ENCODE results near the gene MRPL23. TPM values are rescaled to one million over a fixed set of nuclear protein-coding genes. Genes with fewer than 3 reads are reported as not detected.

Gene MRPL23
- polyA plus RNA-seq, 1 donor (not counting 4 experiments of a cell fraction or from before 2014, with no cell fraction given): 68.2 TPM

GRCh38 chr11:1916132-1916985 lies 30.8 kb upstream of the MRPL23 start:
- FAIRE-seq (no peak), DNase-seq (ENCODE audit: low read depth, low spot score) (no peak)
- H3K9me3 ChIP-seq (ENCODE audit: control insufficient read depth, low read depth, low read length): no peaks in the 10 kb centered on the region

GRCh38 chr11:1916986-1917522 lies 30.1 kb upstream of the MRPL23 start:
- no peak overlapping the region for H3K4me3 ChIP-seq (ENCODE audit: control insufficient read depth in 2 of 3, extremely low read depth in 1 of 3, insufficient read depth in 2 of 3, low read depth in 1 of 3, low read length in 3 of 3)
- H3K4me2 ChIP-seq (ENCODE audit: control insufficient read depth, extremely low read depth, insufficient read depth, low read depth, low read length): no peak overlapping the region
- no peak overlapping the region for H3K27ac ChIP-seq (ENCODE audit: control insufficient read depth, insufficient read depth, low read length)
- H4K20me1 ChIP-seq (ENCODE audit: control insufficient read depth, extremely low read depth, insufficient read depth, low read length): no peaks in the 10 kb centered on the region
- dilution Hi-C loops (cut with MboI; ENCODE audit: extremely low pct_ligation_motif_present, low sequenced_read_pairs): no loop called here
- H3K36me3 ChIP-seq (ENCODE audit: control insufficient read depth in 2 of 2, extremely low read depth in 1 of 2, insufficient read depth in 2 of 2, low read length in 2 of 2): no peaks in the 10 kb centered on the region
- H3K9ac ChIP-seq (ENCODE audit: control insufficient read depth, extremely low read depth, insufficient read depth, low read length): no peak overlapping the region
- no peaks in the 10 kb centered on the region for H3K79me2 ChIP-seq (ENCODE audit: control insufficient read depth, insufficient read depth, low read length)
- DNase-seq (ENCODE audit: low read depth, low spot score): no peak
- no peak for FAIRE-seq
- TF ChIP-seq EZH2 (IDR thresholded peaks at IDR 0.05; ENCODE audit: low read length): no peak
- no peak for TF ChIP-seq CTCF (optimal IDR thresholded peaks at IDR 0.05 in 1 of 3, IDR thresholded peaks at IDR 0.05 in 1 of 3, conservative IDR thresholded peaks at IDR 0.05 in 1 of 3; ENCODE audit: extremely low read depth in 1 of 3, insufficient read depth in 2 of 3, low read length in 3 of 3)
- H3K9me3 ChIP-seq (ENCODE audit: control insufficient read depth, low read depth, low read length): no peaks in the 10 kb centered on the region
- no peaks in the 10 kb centered on the region for H3K9me1 ChIP-seq (ENCODE audit: control insufficient read depth, extremely low read depth, insufficient read depth, low read length)
- H3K4me1 ChIP-seq (ENCODE audit: control insufficient read depth, extremely low read depth, insufficient read depth, low read length): no peaks in the 10 kb centered on the region
- no peak overlapping the region for H2AFZ ChIP-seq (ENCODE audit: control insufficient read depth, low read length)
- peaks cover 14% of the 10 kb centered on the region for H3K27me3 ChIP-seq (ENCODE audit: control insufficient read depth, extremely low read depth, insufficient read depth, low read length)

More at GRCh38 chr11:1916132-1916985, 30.8 kb upstream of the MRPL23 start:
- H2AFZ ChIP-seq (ENCODE audit: control insufficient read depth, low read length): no peak overlapping the region
- H3K36me3 ChIP-seq (ENCODE audit: control insufficient read depth in 2 of 2, extremely low read depth in 1 of 2, insufficient read depth in 2 of 2, low read length in 2 of 2): no peaks in the 10 kb centered on the region
- no peaks in the 10 kb centered on the region for H3K4me1 ChIP-seq (ENCODE audit: control insufficient read depth, extremely low read depth, insufficient read depth, low read length)
- H3K9ac ChIP-seq (ENCODE audit: control insufficient read depth, extremely low read depth, insufficient read depth, low read length): no peak overlapping the region
- no peaks in the 10 kb centered on the region for H3K9me1 ChIP-seq (ENCODE audit: control insufficient read depth, extremely low read depth, insufficient read depth, low read length)
- H4K20me1 ChIP-seq (ENCODE audit: control insufficient read depth, extremely low read depth, insufficient read depth, low read length): no peaks in the 10 kb centered on the region
- H3K4me2 ChIP-seq (ENCODE audit: control insufficient read depth, extremely low read depth, insufficient read depth, low read depth, low read length): no peak overlapping the region
- no peak overlapping the region for H3K4me3 ChIP-seq (ENCODE audit: control insufficient read depth in 2 of 3, extremely low read depth in 1 of 3, insufficient read depth in 2 of 3, low read depth in 1 of 3, low read length in 3 of 3)
- H3K27ac ChIP-seq (ENCODE audit: control insufficient read depth, insufficient read depth, low read length): no peak overlapping the region
- H3K27me3 ChIP-seq (ENCODE audit: control insufficient read depth, extremely low read depth, insufficient read depth, low read length): peaks cover 12% of the 10 kb centered on the region
- dilution Hi-C loops (cut with MboI; ENCODE audit: extremely low pct_ligation_motif_present, low sequenced_read_pairs): no loop called here
- no peaks in the 10 kb centered on the region for H3K79me2 ChIP-seq (ENCODE audit: control insufficient read depth, insufficient read depth, low read length)
- TF ChIP-seq EZH2 (IDR thresholded peaks at IDR 0.05; ENCODE audit: low read length): no peak
- no peak for TF ChIP-seq CTCF (optimal IDR thresholded peaks at IDR 0.05 in 1 of 3, IDR thresholded peaks at IDR 0.05 in 1 of 3, conservative IDR thresholded peaks at IDR 0.05 in 1 of 3; ENCODE audit: extremely low read depth in 1 of 3, insufficient read depth in 2 of 3, low read length in 3 of 3)

Measured in keratinocyte (primary cell).